ENCODE data around the gene NAB2.

DNA sequence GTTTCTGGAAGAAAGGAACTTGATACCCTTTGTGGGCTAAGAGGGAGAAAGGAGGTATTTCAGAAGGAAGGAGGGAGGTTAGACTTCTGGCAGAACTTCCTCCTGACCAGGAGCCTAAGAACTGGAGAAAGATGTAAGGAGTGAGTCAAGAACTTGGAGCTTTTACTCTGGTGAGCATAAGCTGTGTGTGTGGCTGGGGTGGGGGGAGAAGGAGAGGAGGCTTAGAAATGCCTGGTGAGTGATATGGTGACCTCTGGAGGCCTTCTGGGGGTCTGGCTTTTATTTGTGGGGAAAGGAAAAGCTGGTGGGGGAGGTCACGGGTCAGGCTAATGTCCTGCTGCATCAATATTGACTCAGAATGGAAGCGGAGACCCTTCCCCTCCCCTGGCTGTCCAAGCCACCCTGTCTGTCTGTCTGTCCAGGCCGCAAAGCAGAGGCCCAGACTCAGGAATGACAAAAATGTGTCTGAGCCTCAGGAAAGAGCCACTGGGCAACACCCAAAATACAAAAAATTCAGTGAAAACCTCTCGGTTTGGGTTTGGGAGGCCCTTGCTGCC is 44.2 kb downstream of the NAB2 start:
- TF ChIP-seq JUN (IDR thresholded peaks at IDR 0.05) = no peak
- no peak for TF ChIP-seq RAD21 (conservative IDR thresholded peaks at IDR 0.05 in 1 of 2, IDR thresholded peaks at IDR 0.05 in 1 of 2)
- TF ChIP-seq, protein P1, sequence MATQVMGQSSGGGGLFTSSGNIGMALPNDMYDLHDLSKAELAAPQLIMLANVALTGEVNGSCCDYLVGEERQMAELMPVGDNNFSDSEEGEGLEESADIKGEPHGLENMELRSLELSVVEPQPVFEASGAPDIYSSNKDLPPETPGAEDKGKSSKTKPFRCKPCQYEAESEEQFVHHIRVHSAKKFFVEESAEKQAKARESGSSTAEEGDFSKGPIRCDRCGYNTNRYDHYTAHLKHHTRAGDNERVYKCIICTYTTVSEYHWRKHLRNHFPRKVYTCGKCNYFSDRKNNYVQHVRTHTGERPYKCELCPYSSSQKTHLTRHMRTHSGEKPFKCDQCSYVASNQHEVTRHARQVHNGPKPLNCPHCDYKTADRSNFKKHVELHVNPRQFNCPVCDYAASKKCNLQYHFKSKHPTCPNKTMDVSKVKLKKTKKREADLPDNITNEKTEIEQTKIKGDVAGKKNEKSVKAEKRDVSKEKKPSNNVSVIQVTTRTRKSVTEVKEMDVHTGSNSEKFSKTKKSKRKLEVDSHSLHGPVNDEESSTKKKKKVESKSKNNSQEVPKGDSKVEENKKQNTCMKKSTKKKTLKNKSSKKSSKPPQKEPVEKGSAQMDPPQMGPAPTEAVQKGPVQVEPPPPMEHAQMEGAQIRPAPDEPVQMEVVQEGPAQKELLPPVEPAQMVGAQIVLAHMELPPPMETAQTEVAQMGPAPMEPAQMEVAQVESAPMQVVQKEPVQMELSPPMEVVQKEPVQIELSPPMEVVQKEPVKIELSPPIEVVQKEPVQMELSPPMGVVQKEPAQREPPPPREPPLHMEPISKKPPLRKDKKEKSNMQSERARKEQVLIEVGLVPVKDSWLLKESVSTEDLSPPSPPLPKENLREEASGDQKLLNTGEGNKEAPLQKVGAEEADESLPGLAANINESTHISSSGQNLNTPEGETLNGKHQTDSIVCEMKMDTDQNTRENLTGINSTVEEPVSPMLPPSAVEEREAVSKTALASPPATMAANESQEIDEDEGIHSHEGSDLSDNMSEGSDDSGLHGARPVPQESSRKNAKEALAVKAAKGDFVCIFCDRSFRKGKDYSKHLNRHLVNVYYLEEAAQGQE (IDR thresholded peaks at IDR 0.05) = no peak
- TF ChIP-seq, protein P2, sequence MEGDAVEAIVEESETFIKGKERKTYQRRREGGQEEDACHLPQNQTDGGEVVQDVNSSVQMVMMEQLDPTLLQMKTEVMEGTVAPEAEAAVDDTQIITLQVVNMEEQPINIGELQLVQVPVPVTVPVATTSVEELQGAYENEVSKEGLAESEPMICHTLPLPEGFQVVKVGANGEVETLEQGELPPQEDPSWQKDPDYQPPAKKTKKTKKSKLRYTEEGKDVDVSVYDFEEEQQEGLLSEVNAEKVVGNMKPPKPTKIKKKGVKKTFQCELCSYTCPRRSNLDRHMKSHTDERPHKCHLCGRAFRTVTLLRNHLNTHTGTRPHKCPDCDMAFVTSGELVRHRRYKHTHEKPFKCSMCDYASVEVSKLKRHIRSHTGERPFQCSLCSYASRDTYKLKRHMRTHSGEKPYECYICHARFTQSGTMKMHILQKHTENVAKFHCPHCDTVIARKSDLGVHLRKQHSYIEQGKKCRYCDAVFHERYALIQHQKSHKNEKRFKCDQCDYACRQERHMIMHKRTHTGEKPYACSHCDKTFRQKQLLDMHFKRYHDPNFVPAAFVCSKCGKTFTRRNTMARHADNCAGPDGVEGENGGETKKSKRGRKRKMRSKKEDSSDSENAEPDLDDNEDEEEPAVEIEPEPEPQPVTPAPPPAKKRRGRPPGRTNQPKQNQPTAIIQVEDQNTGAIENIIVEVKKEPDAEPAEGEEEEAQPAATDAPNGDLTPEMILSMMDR (IDR thresholded peaks at IDR 0.05) = no peak
- TF ChIP-seq NR3C1 (IDR thresholded peaks at IDR 0.05) = no peak
- no peak for TF ChIP-seq MAFK (IDR thresholded peaks at IDR 0.05; ENCODE audit: partially characterized antibody)
- TF ChIP-seq CHD2 (IDR thresholded peaks at IDR 0.05; ENCODE audit: low read length, partially characterized antibody) = no peak
- TF ChIP-seq SMC3 (IDR thresholded peaks at IDR 0.05) = no peak
- TF ChIP-seq EP300 (IDR thresholded peaks at IDR 0.05) = no peak
- TF ChIP-seq EHMT2 (IDR thresholded peaks at IDR 0.05; ENCODE audit: low read depth) = no peak
- no peak for TF ChIP-seq MAZ (IDR thresholded peaks at IDR 0.05; ENCODE audit: borderline replicate concordance, low read depth, low read length)
- TF ChIP-seq ZSCAN20 (CRISPR knock-in tag; IDR thresholded peaks at IDR 0.05) = no peak
- TF ChIP-seq ESRRA (IDR thresholded peaks at IDR 0.05; ENCODE audit: borderline replicate concordance, low read length) = no peak
- no peak for TF ChIP-seq RFX5 (IDR thresholded peaks at IDR 0.05)

Measured in A549 (cell line).